Kidney (tissue), 14 donors: Measurements from ENCODE around the gene CORO7. TPM values are rescaled to one million over a fixed set of nuclear protein-coding genes. Genes with fewer than 3 reads are reported as not detected.

Experiments
- DNase-seq, 5 donors: peaks; one replicate each; pipeline ENCODE4 v3.0.0-alpha.2; 2013 to 2020
- FAIRE-seq: peaks from 2 replicates; lab custom pipeline; 2012; peaks lifted over from hg19 to GRCh38; lab: Jason Lieb, UNC
- H3K27ac ChIP-seq, 2 donors: one replicate each; pipeline ENCODE4 v1.7.0; 2013; ENCODE audit warnings: low read depth in 2 of 2, low read length in 2 of 2, inconsistent platforms in 1 of 2
- H3K27me3 ChIP-seq: one replicate; pipeline ENCODE4 v1.7.1; 2013; ENCODE audit warnings: low read length, inconsistent platforms; ENCODE audit not compliant: control insufficient read depth, insufficient read depth
- H3K36me3 ChIP-seq, 3 donors: one replicate each; pipeline versions ENCODE4 v1.7.0 to v1.7.1; 2013; ENCODE audit warnings: low read length in 3 of 3, control low read depth in 1 of 3, inconsistent platforms in 1 of 3; ENCODE audit not compliant: insufficient read depth in 3 of 3, control insufficient read depth in 2 of 3
- H3K4me1 ChIP-seq, 3 donors: one replicate each; pipeline versions ENCODE4 v1.7.0 to v1.7.1; 2013; ENCODE audit warnings: low read length in 3 of 3, inconsistent platforms in 1 of 3, low read depth in 1 of 3; ENCODE audit not compliant: control insufficient read depth in 2 of 3, insufficient read depth in 2 of 3
- H3K4me3 ChIP-seq, 3 donors: one replicate each; pipeline versions ENCODE4 v1.7.0 to v1.8.1; 2013; ENCODE audit warnings: low read length in 3 of 3, control low read depth in 1 of 3, inconsistent platforms in 1 of 3
- H3K9ac ChIP-seq, 3 donors: one replicate each; pipeline versions ENCODE4 v1.7.0 to v1.7.1; 2013; ENCODE audit warnings: low read length in 3 of 3, control low read depth in 1 of 3, inconsistent platforms in 1 of 3
- H3K9me3 ChIP-seq, 3 donors: one replicate each; pipeline versions ENCODE4 v1.7.0 to v1.7.1; 2013; ENCODE audit warnings: low read length in 3 of 3, control low read depth in 1 of 3, inconsistent platforms in 1 of 3; ENCODE audit not compliant: control insufficient read depth in 2 of 3, insufficient read depth in 1 of 3
- CTCF ChIP-seq: IDR thresholded peaks from 3 replicates; pipeline ENCODE4 v1.5.1; 2012; ENCODE audit warnings: mild to moderate bottlenecking, moderate library complexity, borderline replicate concordance; ENCODE audit not compliant: insufficient read depth; ENCODE audit errors: extremely low read depth
- intact Hi-C: fragments of 100-400 bp; cut with DNase I; formaldehyde crosslinking; loops from one replicate; pipeline ENCODE4 v1.11.1; 2022
- polyA plus RNA-seq: library from polyadenylated mRNA; stranded (reverse); fragments of 350-450 nt; fragmentation: Illumina TruSeq; extraction: RNeasy Lipid Tissue Mini Kit (QIAGEN cat#74804); gene quantifications from one replicate; pipeline ENCODE4 v1.2.3, GENCODE V29; 2014; ENCODE audit warnings: low read depth, low replicate concordance; ENCODE audit not compliant: insufficient read depth
- total RNA-seq: library from RNA; stranded (reverse); fragmentation: NEBNext Ultra II Directional; extraction: Animal tissue kit (Norgen Biotek cat#: 25700); gene quantifications from one replicate; pipeline ENCODE4 v1.2.1, GENCODE V29; 2021
- donor health status: control.
- donor health status: control.
- donor health status: control.
- donor health status: control.
- donor health status: control.
- donor health status: DM: yes; HTN: yes; CAD: no.
- donor health status: Normal renal cell carcinoma (clear cell type).

Gene CORO7
- total and polyA plus RNA-seq, 2 donors from 2014 or later = 9.8 to 50.1 TPM

GRCh38 chr16:4385789-4386450 is 30.5 kb downstream of the CORO7 start:
- DNase-seq (peak in 1 of 5 donors; percentile 55), FAIRE-seq (no peak)
- H3K36me3 ChIP-seq = peaks cover 0 to 4% (median 2%) of the 10 kb centered on the region in 3 donors
- no peak for TF ChIP-seq CTCF
- no peak overlapping the region for H3K4me3 ChIP-seq
- intact Hi-C loops = no loop called here
- H3K27me3 ChIP-seq = no peaks in the 10 kb centered on the region
- peaks cover 0 to 41% (median under 1%) of the 10 kb centered on the region in 3 donors for H3K4me1 ChIP-seq
- no peaks in the 10 kb centered on the region for H3K9me3 ChIP-seq
- H3K9ac ChIP-seq = peak overlapping the region in 1 of 3 donors; percentile 19
- peak overlapping the region; percentile 41 to 57 for H3K27ac ChIP-seq

GRCh38 chr16:4385066-4385788 is 31.2 kb downstream of the CORO7 start:
- intact Hi-C loops = no loop called here
- DNase-seq (no peak), FAIRE-seq (no peak)
- peak overlapping the region in 1 of 3 donors; percentile 19 for H3K9ac ChIP-seq
- no peaks in the 10 kb centered on the region for H3K27me3 ChIP-seq
- H3K36me3 ChIP-seq = peaks cover 0 to 4% (median 2%) of the 10 kb centered on the region in 3 donors
- H3K4me3 ChIP-seq = no peak overlapping the region
- H3K4me1 ChIP-seq = peaks cover 2 to 47% (median 7%) of the 10 kb centered on the region in 3 donors
- peak overlapping the region in 1 of 2 donors; percentile 41 for H3K27ac ChIP-seq
- H3K9me3 ChIP-seq = no peaks in the 10 kb centered on the region
- no peak for TF ChIP-seq CTCF

GRCh38 chr16:4384509-4384942 is 31.9 kb downstream of the CORO7 start:
- Histone ChIP-seq H3K4me3 (no peak overlapping the region), H3K27me3 (no peaks in the 10 kb centered on the region), H3K27ac (no peak overlapping the region), H3K4me1 (peaks cover 2 to 42% (median 9%) of the 10 kb centered on the region in 3 donors), H3K9ac (no peak overlapping the region), H3K9me3 (no peaks in the 10 kb centered on the region), H3K36me3 (peaks cover 0 to 4% (median 2%) of the 10 kb centered on the region in 3 donors)
- TF ChIP-seq CTCF = no peak
- intact Hi-C loops = no loop called here
- no peak for FAIRE-seq
- DNase-seq = peak in 1 of 5 donors; percentile 79
